ENCODE results near the gene BMP8A.
"Not testable (repeated sequence)": the region's sequence is repeated elsewhere in the genome, so short reads cannot be mapped to it uniquely, and the experiment has no call there.

The BMP8A gene

DNA sequence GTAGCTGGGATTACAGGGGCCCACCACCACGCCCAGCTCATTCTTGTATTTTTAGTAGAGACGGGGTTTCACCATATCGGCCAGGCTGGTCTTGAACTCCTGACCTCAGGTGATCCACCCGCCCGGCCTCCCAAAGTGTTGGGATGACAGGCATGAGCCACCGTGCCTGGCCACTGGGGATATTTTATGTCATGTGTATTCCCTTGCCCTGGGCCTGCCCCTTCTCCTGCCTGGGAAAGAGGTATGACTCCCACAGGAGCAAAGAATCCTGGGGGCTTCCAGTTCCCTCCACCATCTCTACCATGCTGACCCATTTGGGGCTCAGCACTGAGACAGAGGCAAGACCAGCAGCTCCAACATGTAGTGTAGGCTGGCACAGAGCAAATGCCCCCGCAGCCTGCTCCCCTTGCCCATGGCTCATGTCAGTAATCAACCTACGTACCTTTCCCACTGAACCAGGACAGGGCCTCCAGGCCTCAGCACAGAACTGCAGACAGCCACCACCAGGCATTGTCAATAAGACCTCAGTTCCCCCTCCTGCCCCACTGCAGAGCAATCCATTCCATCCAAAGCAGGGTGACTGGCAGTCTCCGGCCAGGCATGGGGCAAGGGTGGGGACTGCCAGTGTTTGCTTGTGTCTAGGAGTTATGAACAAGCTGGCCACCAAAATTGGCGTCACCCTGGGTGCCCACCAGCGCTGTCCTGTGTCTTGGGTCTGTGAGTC is 35.2 kb downstream of the BMP8A start:
- DNase-seq (ENCODE audit: low read depth in 3 of 3), result no peak

DNA sequence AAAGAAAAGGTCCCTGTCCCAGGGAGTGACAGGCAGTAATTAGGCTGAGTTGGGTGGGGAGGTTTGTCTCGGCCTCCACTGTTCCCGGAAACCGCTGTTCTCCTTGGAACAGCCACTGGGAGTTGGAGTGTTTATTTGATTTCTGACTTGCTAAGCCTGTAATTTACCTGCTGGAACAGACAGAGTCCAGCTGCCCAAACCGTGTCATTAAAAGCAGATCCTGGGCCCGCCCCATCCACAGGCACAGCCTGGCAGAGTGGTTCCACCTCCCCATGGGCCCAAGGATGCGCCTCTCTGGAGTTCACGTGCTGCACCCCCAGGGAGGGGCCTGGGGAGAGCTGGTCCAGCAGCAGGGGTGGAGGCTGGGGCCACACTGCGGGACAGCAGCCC is 35.7 kb downstream of the BMP8A start:
- DNase-seq (ENCODE audit: low read depth in 3 of 3), result not testable (repeated sequence)

DNA sequence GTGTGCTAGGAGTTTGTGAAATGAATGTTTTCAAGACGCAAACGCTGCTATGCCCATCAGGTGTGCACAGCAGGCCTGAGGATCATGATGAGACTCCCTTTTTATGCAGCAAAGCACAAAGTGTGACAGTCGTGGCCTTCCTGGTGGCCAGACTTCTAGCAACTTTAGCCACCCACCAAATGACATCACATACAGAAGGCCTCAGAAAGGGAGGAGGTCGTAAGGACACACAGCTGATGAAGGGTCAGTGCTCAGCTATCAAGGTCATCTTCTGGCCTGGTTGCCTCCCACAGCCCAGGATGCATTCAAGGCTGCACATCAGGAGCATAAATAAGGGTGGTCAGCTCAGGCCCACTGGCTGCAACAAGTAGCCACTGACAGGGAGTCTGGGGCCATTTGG is 36.6 kb downstream of the BMP8A start:
- no peak for DNase-seq (ENCODE audit: low read depth in 3 of 3)

DNA sequence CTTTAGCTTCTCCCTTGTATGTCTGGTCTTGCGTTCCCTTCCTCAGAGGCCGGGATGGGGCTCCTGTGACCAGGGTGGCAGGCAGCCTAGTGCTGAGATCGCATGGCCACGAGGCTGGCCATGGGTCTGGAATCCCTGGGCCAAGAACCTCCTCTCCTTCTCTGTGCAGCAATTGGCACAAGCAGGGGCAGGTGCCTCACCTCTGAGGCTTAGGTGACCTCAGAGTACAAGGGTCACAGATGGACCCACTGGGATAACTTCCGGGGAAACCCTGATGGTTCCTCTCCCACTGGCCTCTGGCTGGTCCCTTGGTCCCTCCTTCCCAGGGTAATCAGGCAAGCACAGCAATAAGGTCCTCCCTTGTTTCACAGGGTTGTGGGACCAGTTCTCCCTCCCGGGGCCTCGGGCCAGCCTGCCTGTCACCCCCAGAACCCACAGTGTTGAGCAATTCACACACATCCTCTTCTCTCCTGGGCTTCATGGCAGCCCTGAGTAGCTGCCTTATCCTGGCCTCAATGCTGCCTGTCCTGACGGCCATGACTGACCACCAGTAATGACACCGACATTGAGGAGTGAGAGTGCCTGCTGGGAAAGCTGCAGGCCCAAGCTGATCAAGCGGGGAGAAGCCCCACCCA is 38.6 kb downstream of the BMP8A start:
- no peak for DNase-seq (ENCODE audit: low read depth in 3 of 3)

DNA sequence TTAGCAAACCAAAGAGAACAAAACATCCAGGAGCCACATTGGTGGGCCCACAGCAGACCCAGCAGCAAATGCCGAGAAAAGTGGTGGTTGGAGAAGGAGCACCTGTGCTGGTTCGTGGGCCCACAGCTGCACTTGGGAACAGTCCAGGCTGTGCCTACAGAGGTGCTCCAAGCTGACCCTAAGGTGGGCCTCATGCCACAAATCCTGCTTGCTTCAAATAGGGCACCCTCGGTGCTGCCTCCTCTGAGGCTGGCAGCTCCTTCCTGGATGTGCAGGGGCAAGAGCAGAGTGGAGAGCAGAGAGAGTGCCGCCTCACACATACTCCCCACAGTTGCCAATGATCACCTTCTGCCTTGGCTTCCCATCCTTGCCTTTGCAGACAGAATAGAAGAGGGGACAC is 40.1 kb downstream of the BMP8A start:
- no peak for DNase-seq (ENCODE audit: low read depth in 3 of 3)

DNA sequence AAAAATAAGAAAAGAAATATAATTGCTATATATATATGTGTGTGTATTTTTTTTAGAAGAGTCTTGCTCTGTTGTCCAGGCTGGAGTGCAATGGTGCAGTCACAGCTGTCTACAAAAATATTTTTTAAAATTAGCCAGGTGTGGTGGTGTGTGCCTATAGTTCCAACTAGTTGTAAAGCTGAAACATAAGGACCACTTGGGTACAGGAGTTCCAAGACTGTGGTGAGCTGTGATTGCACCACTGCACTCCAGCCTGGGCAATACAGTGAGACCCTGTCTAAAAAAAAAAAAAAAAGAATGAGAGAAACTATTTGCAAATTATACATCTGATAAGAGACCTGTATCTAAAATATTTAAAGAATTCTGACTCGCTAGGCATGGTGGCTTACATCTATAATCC is 42.0 kb downstream of the BMP8A start:
- no peak for DNase-seq (ENCODE audit: low read depth in 3 of 3)

DNA sequence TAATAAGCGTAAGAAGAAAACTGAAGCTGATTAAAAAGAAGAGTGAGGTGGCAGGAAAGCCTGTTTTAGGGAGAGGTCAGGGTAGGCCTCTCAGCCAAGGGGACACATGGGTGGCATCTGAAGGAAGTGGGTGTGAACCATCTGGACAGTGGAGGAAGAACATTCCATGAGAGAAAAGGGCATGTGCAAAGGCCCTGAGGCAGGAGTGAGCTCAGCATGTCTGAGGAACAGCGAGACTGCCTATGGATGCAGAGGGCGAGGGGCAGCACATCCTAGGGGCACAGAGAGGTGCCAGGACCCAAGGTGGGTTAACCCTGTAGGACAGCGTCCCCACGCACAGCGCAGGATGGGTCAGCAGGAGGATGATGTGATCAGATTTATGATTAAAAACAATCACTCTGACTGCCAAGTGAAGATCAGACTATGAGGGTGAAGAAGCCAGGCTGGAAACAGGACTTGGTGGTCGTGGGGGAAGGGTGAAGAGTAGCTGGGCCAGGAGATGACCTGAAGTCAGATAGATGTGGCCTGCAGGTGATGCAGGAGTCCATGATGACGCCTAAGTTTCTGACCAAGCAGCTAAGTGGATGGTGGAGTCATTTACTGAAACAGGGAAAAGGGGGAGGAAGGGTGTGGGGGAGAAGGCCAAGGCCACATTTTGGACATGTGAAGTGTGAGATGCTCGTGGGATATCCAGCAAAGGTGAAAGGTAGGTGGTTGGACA is 47.3 kb downstream of the BMP8A start:
- no peak for DNase-seq (ENCODE audit: low read depth in 3 of 3)

DNA sequence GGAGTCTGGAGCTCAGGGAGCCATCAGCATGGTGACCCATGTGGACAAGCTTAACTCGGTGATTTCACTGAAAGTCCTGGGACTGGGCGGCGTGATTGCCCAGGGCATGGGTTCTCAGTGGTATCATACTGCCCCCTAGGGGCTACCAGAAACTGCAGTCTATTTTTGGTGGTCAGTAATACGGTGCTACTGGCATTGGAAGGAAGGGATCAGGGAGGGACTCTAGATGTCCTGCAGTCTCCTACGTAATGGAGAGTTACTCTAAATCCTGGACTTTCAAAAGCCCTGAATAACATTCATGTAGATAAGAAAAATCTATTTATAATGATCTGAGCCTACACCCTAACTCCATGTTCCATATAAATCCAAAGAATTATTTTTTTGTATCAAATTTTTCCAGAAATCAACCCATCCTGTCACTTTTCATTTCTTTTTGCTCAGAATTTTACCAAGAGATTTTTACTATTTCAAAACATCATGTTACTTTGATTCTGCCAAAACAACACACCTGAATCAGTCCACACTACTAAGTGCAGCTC is 47.9 kb downstream of the BMP8A start:
- DNase-seq (ENCODE audit: low read depth in 3 of 3), result peak in 1 of 3 donors; percentile 40

DNA sequence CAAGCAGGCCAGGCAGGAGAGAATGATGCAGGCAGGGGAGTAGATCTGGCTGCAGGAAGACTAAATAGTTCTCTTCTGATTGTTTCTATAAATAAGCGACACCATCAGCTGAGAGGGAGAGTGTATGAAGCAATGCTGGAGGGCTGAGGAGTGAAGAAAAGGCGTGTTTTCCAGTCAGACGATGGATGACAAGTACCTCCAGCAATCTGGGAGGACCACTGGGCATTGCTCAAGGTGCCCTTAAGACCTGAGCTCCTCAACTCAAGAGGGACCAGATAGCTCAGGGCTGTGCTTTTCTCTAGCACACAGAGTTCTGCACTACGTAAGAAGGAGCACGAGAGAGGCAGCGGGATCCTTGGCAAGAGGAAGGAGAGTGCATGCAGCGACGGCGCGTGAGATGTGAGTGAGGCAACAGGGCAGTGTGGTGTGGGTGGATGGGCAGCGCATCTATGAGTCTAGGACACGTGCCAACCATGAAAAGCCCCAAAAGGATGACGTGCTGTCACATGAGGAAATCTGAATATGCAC is 49.1 kb downstream of the BMP8A start:
- DNase-seq (ENCODE audit: low read depth in 3 of 3), result no peak

DNA sequence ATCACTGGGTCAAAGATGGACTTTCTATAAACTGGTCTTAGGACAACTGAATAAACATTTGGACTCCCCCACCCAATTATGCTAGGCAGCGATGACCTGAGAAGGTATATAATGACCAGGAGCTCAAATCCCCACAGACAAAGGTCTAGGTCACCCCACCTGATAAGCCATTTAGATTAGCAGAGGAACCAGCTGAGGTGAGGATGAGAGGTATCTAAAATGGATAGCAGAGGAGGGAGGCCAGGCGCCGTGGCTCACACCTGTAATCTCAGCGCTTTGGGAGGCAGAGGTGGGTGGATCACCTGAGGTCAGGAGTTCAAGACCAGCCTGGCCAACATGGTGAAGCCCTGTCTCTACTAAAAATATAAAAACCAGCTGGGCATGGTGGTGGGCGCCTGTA is 51.5 kb downstream of the BMP8A start:
- DNase-seq (ENCODE audit: low read depth in 3 of 3), result no peak

DNA sequence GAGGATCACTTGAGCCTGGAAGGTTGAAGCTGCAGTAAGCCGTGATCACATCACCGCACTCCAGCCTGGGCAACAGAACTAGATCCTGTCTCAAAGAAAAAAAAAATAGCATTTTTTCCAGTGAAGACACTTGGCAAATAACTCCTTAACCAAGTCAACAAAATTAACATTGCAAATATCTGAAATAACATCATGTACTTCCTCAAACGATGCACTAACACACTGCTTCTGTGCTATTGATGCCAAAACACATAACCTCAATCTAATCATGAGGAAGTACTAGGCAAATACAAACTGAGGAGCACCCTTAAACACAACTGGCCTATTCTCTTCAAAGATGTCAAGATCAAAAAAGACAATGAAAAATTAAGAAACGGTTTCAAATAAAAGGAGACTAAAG is 52.9 kb downstream of the BMP8A start:
- DNase-seq (ENCODE audit: low read depth in 3 of 3), result no peak

DNA sequence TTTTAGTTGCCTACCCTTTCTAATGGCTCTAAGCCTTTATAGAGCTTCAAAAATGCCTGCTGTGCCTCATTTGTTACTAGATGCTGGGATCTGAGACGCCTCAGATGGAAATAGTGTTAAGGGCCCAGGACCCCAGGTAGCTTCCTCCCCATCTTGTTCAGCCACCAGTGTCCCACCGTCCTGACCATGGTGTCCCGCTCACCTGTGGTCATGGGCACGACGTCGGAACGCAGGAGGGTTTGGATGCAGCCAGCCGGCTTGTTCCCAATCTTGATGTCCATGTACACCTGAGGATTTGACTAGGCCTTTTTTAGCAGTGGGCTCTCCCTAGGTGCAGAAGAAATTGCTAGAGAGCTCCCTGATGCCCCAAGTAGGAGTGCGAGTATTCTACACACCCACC is 54.1 kb downstream of the BMP8A start:
- DNase-seq (ENCODE audit: low read depth in 3 of 3), result no peak

DNA sequence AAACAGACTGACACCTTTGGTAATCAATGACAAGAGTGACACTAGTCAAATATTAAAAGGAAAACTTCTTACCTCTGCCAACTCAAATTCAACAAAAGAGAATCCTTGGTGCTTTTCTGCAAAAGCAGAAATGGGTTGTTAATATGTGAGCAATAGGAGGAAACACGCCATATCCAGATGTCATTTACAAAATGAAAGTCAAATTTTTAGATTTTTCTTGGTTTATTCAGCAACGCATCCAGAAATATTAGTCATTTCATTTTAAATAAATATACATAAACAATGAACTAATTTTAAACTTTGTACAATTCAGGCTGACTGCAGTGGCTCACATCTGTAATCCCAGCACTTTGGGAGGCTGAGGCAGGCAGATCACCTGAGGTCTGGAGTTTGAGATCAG is 62.8 kb downstream of the BMP8A start:
- no peak for DNase-seq (ENCODE audit: low read depth in 3 of 3)

DNA sequence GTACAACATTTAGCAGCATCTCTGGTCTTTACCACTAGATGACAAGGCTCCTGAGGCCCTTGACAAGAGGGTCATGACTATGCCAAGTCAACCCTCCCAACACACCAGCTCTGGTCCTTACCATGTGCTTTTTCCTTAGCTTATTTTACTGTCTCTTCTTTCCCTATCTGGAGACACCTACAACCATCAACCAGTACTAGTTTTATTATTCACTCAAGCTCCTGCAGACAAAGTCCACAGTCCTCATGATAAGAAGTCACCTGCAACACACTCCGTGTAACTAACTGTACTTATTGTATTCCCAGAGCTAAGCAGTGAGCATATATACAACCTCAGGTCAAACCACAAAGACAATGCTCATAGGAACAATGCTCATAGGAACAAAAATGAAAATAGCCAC is 69.8 kb downstream of the BMP8A start:
- no peak for DNase-seq (ENCODE audit: low read depth in 3 of 3)

DNA sequence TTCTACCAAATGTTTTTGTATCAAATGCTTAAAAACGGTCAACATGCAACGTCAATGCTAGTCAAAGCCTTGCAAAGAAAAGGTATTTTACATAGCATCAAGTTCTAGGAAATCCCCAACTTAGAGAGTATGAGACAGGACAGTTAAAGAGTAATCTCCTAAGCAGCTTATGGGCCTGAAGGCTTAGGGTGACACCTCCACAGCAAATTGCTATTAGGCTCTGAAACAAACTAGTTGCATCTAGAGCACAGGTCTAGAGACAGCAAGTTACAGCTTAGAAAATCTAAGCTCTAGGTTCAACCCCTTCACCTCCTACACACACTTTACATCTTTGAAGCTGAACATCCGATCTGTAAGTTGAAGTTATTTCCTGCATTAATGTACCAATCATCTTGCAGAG is 71.5 kb downstream of the BMP8A start:
- no peak for DNase-seq (ENCODE audit: low read depth in 3 of 3)

DNA sequence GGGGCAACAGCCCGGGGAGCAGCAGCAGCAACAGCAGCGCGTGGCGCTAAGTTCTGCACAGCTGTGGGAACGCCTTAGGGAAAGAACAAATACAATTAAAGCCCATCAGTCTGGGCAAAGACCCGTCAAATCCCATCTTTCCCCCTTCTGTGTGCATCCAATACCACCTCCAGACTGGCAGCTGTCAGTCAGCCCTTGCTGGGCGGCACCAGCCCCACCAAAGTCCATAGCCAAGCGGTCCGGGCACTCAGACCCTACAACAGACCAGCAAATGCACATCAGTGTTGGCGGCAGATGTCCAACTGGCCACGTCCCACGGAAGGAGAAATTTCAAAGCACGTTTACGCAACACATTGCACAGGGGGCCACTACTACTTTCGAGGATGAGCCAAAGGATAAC is 72.2 kb downstream of the BMP8A start:
- DNase-seq (ENCODE audit: low read depth in 3 of 3), result no peak

DNA sequence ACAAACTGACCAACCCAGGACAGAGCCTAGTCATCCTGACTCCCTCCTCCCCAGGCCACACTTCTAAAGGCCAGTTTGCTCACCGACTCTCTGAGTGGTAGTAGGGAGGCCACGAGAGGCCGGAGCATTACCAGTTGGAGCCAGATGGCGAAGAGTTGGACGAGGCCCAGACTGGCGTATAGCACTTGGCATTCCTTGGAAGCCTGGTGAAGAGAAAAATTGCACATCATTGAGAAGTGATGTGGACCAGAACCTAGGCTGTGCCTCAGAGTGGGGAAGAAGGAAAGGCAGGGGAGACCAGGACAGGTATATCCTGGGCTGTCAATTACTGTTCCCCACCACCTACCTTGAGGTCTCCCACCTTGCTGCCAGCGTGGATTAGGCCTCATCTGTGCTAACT is 72.9 kb downstream of the BMP8A start:
- DNase-seq (ENCODE audit: low read depth in 3 of 3), result no peak

DNA sequence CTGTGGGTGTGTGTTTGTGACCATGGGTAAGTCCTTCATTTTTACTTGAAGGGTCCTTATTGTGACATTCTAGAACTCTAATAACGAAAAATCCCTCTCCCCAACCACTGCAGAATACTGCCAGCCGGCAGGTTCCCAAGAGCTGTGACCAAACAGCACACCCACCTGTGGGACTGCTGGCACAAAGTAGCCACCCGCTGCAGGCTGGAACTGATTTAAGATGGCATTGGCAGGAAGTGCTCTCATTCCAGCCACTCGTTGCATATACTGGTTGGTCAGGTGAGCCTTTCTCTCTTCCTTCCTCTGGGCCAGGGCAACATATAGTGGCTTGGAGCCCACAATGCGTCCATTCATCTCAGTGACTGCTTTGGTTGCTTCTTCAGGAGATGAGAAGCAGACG is 73.5 kb downstream of the BMP8A start:
- DNase-seq (ENCODE audit: low read depth in 3 of 3), result no peak

DNA sequence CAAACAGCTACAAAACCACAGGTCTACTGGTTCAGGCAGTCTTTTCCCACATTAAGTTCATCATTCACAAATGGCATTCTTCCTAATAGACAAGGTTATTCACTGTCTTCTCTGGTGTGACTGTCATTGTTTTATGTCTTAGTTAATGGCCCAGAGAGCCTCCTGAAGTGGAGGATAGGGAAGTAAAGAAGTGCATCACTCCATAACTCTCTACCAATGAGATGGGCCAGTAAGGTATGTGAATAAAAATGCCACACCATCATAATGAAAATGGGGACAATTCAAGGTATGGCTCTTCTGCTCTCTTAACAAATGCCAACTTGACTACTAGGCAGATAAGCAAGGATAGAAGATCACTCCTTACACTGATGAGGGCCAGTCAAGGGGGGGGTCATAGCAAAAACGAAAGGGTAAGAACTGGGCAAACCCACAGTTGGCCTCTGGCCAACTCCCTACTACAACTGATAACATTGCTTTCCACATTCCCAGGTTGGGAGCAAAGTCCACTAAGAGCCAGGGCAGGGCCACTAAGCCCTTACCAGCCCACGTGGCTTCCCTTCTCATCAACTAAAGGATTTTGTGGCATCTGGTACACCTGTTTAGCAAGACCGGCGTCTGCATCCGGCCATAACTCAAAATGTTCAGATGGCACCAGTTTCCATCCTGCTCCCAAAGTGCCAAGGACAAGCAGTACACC is 75.2 kb downstream of the BMP8A start:
- DNase-seq (ENCODE audit: low read depth in 3 of 3), result no peak

DNA sequence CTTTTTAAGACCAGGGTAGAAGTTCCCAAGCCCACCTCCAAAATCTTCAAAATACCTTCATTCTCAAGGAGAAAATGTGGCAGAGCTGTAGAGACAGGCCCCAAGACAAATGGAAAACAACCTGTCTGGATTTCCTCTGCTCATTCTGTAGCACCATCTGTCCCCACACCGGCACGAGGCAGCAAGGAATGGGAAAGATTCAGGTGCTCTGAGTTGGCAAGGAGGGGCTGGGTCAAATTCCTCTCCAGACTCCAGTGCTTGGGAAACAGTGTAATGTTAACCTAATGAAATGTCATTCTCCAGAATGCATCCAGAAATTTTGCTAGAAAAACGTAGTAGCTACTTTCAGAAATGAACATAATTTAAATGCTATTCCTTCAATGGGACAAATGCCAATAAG is 75.9 kb downstream of the BMP8A start:
- no peak for DNase-seq (ENCODE audit: low read depth in 3 of 3)

DNA sequence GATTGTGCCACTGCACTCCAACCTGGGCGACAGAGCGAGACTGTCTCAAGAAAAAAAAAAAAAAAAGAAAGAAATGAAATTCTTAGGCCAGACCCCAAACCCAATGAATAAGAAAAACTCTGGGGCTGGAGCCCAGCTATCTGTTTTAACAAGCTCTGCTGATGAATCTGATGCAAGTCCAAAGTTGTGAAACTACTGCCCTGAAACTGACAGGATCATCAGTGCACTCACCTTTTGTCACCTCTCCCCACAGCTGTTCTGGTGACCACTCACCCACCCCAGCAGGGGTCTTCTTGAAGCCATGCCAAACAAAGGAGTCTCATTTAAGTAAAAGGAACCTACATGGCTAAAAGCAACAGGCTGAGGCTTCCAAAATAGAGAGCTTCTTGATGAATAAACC is 76.8 kb downstream of the BMP8A start:
- no peak for DNase-seq (ENCODE audit: low read depth in 3 of 3)

DNA sequence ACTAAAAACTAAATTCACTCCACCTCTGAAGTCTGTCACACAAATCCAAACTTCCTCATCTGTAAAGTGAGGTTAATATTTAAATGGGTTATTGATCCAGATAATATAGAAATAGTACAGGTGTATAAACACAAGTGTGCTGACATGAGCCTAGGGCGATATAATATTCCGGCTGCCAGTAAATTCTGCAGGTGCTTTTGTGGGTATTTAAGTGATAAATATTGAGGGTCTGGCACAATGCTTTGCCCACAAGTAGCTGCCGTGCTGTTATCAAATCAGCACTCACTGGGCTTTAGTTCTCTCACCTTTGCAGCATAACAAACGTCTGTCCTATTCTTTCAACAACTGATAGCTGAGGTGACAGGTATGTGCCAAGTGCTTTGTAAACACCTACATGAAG is 77.6 kb downstream of the BMP8A start:
- no peak for DNase-seq (ENCODE audit: low read depth in 3 of 3)
